Astrocyte (in vitro differentiated cells and primary cell): ENCODE data around the gene VPS50.

ENCODE experiments used
- EZH2 ChIP-seq: IDR thresholded peaks from 2 replicates; pipeline ENCODE4 v1.6.1; 2012; ENCODE audit warnings: mild to moderate bottlenecking, low read length, inconsistent platforms; ENCODE audit not compliant: insufficient read depth
- TF ChIP-seq, protein P1 (sequence below): IDR thresholded peaks from 2 replicates; pipeline ENCODE4 v1.5.1; 2011; ENCODE audit warnings: low read depth, mild to moderate bottlenecking, inconsistent platforms, low read length, moderate library complexity; ENCODE audit not compliant: insufficient read depth

DNA sequence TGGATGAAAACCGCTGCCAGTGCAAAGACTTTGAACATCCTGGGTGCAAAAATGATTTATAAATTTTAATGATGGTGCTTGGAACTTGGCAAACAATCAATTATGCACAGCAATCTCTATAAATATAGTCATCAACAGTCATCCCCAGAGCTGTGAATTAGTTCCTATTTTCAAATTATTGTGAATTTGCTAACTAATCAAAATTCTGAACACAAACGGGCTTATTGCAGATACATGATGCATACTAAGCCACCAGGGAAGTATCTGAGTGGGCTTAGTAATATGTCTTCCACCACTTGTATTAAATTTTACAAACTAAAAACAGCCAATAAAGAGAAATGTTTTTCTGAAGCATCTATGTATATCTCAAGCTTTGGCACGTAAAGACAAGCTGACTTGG, 177.2 kb downstream of the VPS50 start:
- TF ChIP-seq, protein P1, sequence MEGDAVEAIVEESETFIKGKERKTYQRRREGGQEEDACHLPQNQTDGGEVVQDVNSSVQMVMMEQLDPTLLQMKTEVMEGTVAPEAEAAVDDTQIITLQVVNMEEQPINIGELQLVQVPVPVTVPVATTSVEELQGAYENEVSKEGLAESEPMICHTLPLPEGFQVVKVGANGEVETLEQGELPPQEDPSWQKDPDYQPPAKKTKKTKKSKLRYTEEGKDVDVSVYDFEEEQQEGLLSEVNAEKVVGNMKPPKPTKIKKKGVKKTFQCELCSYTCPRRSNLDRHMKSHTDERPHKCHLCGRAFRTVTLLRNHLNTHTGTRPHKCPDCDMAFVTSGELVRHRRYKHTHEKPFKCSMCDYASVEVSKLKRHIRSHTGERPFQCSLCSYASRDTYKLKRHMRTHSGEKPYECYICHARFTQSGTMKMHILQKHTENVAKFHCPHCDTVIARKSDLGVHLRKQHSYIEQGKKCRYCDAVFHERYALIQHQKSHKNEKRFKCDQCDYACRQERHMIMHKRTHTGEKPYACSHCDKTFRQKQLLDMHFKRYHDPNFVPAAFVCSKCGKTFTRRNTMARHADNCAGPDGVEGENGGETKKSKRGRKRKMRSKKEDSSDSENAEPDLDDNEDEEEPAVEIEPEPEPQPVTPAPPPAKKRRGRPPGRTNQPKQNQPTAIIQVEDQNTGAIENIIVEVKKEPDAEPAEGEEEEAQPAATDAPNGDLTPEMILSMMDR = no peak
- no peak for TF ChIP-seq EZH2
